Vagina (tissue), 2 donors: ENCODE data around the gene LACTBL1. TPM values are rescaled to one million over a fixed set of nuclear protein-coding genes. Genes with fewer than 3 reads are reported as not detected.

Experiments used
- DNase-seq, 2 donors: peaks; one replicate each; pipeline ENCODE4 v3.0.0-alpha.2; 2017; ENCODE audit errors: extremely low spot score in 2 of 2
- H3K27ac ChIP-seq: fragments of 200-600 bp; sonication (generic); one replicate; pipeline ENCODE4 v1.5.1; 2019
- H3K27me3 ChIP-seq: fragments of 200-600 bp; sonication (generic); one replicate; pipeline ENCODE4 v1.5.1; 2019
- H3K36me3 ChIP-seq, 2 donors: fragments of 200-600 bp; sonication (generic); one replicate each; pipeline ENCODE4 v1.5.1; 2017 to 2019
- H3K4me1 ChIP-seq: fragments of 200-600 bp; sonication (generic); one replicate; pipeline ENCODE4 v1.5.1; 2019
- H3K4me3 ChIP-seq, 2 donors: fragments of 200-600 bp; sonication (generic); 1 replicate in 1 of 2; 2 replicates in 1 of 2; pipeline ENCODE4 v1.5.1; 2016 to 2019
- H3K9me3 ChIP-seq: fragments of 200-600 bp; sonication (generic); one replicate; pipeline ENCODE4 v1.5.1; 2019
- POLR2A ChIP-seq, 2 donors: fragments of 450-650 bp; IDR thresholded peaks; one replicate each; pipeline ENCODE4 v1.6.1; 2017; ENCODE audit warnings: antibody characterized with exemption in 2 of 2, mild to moderate bottlenecking in 2 of 2, moderate library complexity in 2 of 2
- POLR2AphosphoS5 ChIP-seq, 2 donors: sonication (generic); formaldehyde crosslinking; IDR thresholded peaks; one replicate each; pipeline ENCODE4 v1.9.0; 2017; ENCODE audit warnings: antibody characterized with exemption in 2 of 2, mild to moderate bottlenecking in 2 of 2, low read depth in 1 of 2; ENCODE audit not compliant: insufficient read depth in 1 of 2
- intact Hi-C: fragments of 100-400 bp; cut with DNase I; formaldehyde crosslinking; loops from one replicate; pipeline ENCODE4 v1.15.1; 2023
- total RNA-seq: library from RNA; depleted of rRNA; stranded (reverse); fragments of >200 nt; gene quantifications from one replicate; pipeline ENCODE4 v1.2.3, GENCODE V29; 2016
- TF ChIP-seq, protein P1 (sequence below), 3 experiments: fragments of 450-650 bp in 2 of 3; fragments of 200-600 bp in 1 of 3; sonication (generic) in 1 of 3; IDR thresholded peaks; one replicate each; pipeline ENCODE4 v1.5.1; 2017 to 2019; ENCODE audit warnings: antibody characterized with exemption in 3 of 3, mild to moderate bottlenecking in 2 of 3, moderate library complexity in 2 of 3

Gene LACTBL1
- total RNA-seq, 1 donor from 2014 or later = not detected

DNA sequence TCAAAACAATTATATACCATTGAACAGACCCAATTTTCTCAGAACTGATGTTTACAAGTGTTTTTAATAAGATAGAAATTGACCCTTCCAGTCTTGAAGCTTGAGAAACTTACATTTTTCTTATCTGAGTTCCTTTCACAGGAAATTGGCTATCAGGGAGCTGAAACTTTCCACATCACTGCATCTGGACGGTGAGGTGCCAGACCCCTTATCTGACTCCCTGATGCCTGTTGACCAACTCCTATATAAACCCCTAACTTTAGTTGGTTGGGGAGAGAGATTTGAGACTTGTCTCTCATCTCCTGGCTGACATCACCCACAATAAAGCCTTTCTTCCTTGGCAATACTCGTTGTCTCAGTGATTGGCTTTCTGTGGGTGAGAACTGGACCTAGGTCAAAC lies 31.4 kb downstream of the LACTBL1 start:
- Histone ChIP-seq H3K27ac (no peak overlapping the region), H3K27me3 (no peaks in the 10 kb centered on the region), H3K36me3 (no peaks in the 10 kb centered on the region), H3K9me3 (no peaks in the 10 kb centered on the region), H3K4me1 (no peaks in the 10 kb centered on the region), H3K4me3 (no peak overlapping the region)
- TF ChIP-seq, protein P1, sequence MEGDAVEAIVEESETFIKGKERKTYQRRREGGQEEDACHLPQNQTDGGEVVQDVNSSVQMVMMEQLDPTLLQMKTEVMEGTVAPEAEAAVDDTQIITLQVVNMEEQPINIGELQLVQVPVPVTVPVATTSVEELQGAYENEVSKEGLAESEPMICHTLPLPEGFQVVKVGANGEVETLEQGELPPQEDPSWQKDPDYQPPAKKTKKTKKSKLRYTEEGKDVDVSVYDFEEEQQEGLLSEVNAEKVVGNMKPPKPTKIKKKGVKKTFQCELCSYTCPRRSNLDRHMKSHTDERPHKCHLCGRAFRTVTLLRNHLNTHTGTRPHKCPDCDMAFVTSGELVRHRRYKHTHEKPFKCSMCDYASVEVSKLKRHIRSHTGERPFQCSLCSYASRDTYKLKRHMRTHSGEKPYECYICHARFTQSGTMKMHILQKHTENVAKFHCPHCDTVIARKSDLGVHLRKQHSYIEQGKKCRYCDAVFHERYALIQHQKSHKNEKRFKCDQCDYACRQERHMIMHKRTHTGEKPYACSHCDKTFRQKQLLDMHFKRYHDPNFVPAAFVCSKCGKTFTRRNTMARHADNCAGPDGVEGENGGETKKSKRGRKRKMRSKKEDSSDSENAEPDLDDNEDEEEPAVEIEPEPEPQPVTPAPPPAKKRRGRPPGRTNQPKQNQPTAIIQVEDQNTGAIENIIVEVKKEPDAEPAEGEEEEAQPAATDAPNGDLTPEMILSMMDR (IDR thresholded peaks at IDR 0.05) = no peak
- TF ChIP-seq POLR2AphosphoS5 (IDR thresholded peaks at IDR 0.05; ENCODE audit: insufficient read depth in 1 of 2, low read depth in 1 of 2) (no peak), POLR2A (IDR thresholded peaks at IDR 0.05) (no peak)
- intact Hi-C loops = no loop called here
- no peak for DNase-seq

DNA sequence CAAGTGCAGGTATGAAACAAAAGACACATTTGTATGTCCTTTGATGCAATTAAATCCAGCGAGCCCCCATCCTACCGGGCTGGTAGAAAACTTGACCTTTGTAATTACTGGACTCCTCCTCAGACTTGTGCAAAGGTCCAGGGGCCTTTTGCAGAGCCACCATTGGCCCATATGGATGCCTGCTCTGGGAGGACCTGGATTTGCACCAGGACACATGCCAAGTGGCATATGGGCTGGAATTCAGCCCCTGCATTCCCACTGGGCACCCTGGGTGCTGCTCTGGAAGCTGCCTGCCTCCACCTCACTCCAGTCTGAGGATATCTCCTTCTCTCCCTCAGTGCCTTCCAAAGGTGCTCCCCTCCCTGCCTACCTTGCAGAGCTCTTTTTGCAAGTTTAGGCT lies 36.0 kb downstream of the LACTBL1 start:
- Histone ChIP-seq H3K36me3 (no peaks in the 10 kb centered on the region), H3K27ac (no peak overlapping the region), H3K27me3 (no peaks in the 10 kb centered on the region), H3K4me3 (no peak overlapping the region), H3K9me3 (no peaks in the 10 kb centered on the region), H3K4me1 (no peaks in the 10 kb centered on the region)
- no peak for DNase-seq
- intact Hi-C loops = no loop called here
- TF ChIP-seq, protein P1 (IDR thresholded peaks at IDR 0.05) = no peak
- TF ChIP-seq POLR2A (IDR thresholded peaks at IDR 0.05) = no peak
- no peak for TF ChIP-seq POLR2AphosphoS5 (IDR thresholded peaks at IDR 0.05; ENCODE audit: insufficient read depth in 1 of 2, low read depth in 1 of 2)

DNA sequence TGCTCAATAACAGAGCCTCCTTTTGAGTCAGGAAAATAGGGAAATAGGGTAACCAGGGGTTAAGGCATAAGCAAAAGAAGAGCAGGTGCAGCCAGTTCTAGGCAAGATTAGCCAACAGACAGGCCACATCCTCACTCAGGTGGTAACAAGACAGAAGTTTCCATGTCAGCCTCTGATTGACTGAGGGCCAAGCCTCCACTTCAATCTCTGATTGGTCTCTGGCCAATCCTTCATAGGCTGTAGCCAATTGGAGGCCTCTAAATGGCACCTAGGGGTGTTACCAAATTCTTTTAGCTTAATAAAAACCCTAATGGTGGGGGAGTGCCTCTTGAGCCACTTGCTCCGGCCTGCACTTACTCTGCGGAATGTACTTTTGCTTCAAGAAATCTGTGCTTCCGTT lies 37.2 kb downstream of the LACTBL1 start:
- no peak overlapping the region for H3K27ac ChIP-seq
- H3K4me1 ChIP-seq = no peaks in the 10 kb centered on the region
- TF ChIP-seq, protein P1 (IDR thresholded peaks at IDR 0.05) = no peak
- TF ChIP-seq POLR2A (IDR thresholded peaks at IDR 0.05) (no peak), POLR2AphosphoS5 (IDR thresholded peaks at IDR 0.05; ENCODE audit: insufficient read depth in 1 of 2, low read depth in 1 of 2) (no peak)
- no peaks in the 10 kb centered on the region for H3K9me3 ChIP-seq
- no peaks in the 10 kb centered on the region for H3K27me3 ChIP-seq
- H3K4me3 ChIP-seq = no peak overlapping the region
- DNase-seq = no peak
- H3K36me3 ChIP-seq = no peaks in the 10 kb centered on the region
- intact Hi-C loops = no loop called here

DNA sequence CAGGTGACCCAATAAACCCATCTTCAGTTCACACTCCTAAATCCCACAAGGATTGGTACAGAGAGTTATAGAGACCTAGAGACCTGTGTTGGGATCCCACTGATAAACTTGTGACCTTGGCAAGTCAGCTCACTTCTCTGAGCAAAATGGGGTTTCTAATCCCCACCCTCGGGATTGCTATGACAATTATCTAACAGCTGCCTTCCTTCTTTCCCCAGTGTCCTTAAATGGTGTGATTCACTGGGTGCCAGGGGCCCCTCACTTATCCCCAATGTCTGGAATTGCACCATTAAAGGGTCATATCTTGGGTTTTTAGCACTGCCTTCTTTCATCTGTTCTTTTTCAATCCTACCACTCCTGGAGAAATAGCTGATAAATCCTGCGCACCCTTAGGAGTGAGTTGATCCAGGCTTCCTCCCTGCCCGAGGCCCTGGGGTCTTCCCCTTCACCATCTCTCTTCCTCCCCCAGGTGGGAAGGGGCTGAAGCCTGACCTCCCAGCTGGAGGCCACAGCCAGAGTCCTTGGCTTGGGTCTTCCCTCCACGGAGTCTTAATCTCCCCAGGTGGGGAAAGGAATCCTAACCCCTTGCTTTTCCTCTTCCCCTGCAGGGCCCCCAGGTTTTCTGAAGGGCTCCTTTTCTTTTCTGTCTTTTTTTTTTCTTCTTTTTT lies 39.7 kb downstream of the LACTBL1 start:
- Histone ChIP-seq H3K4me3 (no peak overlapping the region), H3K27ac (no peak overlapping the region), H3K4me1 (no peaks in the 10 kb centered on the region), H3K27me3 (no peaks in the 10 kb centered on the region), H3K9me3 (no peaks in the 10 kb centered on the region), H3K36me3 (no peaks in the 10 kb centered on the region)
- TF ChIP-seq, protein P1 (IDR thresholded peaks at IDR 0.05) = no peak
- TF ChIP-seq POLR2A (IDR thresholded peaks at IDR 0.05) (no peak), POLR2AphosphoS5 (IDR thresholded peaks at IDR 0.05; ENCODE audit: insufficient read depth in 1 of 2, low read depth in 1 of 2) (no peak)
- intact Hi-C loops = no loop called here
- DNase-seq = no peak

DNA sequence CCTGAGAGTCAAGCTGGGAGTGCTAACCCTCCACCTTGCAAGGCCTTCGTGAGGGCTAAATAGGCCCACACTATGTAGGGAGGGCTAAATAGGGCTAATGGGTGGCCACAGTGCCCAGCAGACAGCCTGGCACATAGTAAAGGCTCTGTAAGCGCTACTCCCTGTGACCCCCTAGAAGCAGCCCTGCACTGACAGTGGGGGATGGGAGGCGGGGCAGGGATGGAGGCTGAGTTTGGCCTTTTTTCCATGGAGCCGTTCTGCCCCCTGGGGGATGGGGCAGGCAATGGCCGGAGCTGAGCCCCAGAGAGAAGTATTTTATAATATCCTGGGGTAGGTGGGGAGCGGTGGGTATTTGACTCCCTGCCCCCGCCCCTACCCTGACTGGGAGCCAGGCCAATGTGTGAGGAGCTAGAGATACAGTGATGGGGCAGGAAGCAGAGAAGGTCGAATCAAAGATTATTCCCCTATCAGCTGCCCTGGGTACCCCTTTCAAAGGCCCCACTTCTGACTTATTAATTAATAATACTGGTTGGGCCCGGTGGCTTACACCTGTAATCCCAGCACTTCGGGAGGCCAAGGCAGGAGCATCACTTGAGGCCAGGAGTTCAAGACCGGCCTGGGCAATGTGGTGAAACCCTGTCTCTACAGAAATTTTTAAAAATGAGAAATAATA lies 42.3 kb downstream of the LACTBL1 start:
- DNase-seq = no peak
- Histone ChIP-seq H3K36me3 (no peaks in the 10 kb centered on the region), H3K4me1 (no peaks in the 10 kb centered on the region), H3K27me3 (no peaks in the 10 kb centered on the region), H3K27ac (no peak overlapping the region), H3K9me3 (no peaks in the 10 kb centered on the region), H3K4me3 (no peak overlapping the region)
- TF ChIP-seq, protein P1 (IDR thresholded peaks at IDR 0.05) = peak; percentile 50 to 54 (median 50)
- no peak for TF ChIP-seq POLR2AphosphoS5 (IDR thresholded peaks at IDR 0.05; ENCODE audit: insufficient read depth in 1 of 2, low read depth in 1 of 2)
- intact Hi-C loops = no loop called here
